IPS-NIHi7 (cell line): ENCODE data around the gene MOSPD2.

ENCODE experiments used
- DNase-seq: peaks from one replicate; pipeline ENCODE4 v3.0.0; 2012; ENCODE audit warnings: mixed read lengths; ENCODE audit errors: extremely low spot score

MOSPD2 gene

DNA sequence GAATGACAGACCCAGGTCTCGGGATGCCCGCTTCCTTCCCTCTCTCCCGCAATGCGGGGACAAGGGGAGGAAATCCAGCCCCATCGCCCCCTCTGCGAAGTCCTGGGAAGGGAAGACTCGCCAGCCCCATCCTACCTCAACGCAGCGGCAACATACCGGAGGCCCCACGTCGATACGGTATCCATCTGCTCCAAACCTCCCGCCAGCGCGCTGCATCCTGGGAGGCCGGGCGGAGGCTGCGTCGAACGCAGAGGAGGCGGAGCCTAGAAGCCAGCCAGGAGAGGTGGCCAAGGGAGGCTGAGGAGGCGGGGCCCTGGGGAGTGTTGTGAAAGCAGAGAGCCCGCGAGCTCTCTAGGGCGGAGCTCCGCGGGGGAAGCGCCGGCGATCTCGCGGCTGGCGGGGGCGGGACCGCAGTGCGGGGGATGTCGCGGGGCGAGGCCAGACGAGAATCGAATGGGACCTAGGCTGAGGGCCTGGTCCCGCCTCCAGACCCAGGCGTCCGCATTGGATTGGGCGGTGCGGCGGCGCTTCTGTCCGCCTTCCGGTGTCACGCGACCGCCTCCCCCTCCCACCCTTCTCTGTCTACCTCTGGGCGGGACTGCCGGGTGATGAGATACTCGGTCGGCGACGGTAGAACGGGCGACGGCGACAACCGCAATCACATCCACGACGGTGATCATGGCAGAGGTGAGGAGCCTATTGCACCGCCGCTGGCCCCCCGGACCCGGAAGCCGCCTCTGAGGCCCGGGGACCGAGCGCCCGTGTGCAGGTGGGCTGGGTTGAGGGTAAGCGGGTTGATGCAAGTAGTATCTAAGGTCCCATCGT, at the start of gene MOSPD2, which contains the start of gene FANCB:
TSS of gene MOSPD2 (plus strand) at position 571 of the 825 bp plus-strand sequence. CDS start at position 679, 108 bp downstream.
TSS of gene FANCB (minus strand) at position 219 of the 825 bp plus-strand sequence. CDS start 7,559 bp downstream, outside the sequence.
- peak; percentile 98 for DNase-seq

DNA sequence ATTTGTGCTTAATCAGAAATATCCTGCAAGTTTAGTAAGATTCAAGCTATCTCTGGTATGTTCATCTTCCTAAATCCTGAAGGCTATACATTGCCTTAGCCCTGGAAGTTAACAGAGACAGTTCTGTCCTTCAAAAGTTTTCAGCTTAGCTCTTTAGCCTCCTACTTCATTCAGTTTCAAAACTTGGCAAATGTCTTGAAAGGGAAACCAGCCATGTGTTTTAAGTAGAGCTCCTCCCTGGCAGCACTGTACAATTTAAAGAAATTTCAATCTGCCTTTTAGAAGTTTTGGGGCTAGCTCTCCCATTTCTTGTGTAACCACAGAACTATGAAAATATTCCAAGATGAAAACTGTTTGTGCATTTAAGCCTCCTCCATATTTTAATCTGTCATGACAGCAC, 47.4 kb upstream of the MOSPD2 start:
- no peak for DNase-seq

DNA sequence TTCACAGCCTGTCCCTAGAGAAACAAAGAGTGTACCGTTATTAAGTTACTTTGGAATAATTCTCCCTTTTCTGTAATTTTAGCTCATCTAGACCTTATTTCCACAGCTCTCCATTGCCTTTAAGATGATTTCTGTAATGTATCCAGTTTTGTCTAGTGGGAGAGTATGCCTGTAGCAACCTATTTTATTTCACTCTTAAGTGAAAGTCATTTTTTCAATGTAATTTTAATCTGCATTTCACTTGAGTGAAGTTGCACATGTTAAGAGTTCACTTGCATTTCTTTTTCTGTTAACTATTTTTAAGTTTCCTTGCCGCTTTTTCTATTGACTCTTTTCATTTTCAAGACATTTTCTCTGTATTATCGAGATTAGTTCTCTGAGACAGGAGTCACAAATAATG, 46.9 kb upstream of the MOSPD2 start:
- no peak for DNase-seq

DNA sequence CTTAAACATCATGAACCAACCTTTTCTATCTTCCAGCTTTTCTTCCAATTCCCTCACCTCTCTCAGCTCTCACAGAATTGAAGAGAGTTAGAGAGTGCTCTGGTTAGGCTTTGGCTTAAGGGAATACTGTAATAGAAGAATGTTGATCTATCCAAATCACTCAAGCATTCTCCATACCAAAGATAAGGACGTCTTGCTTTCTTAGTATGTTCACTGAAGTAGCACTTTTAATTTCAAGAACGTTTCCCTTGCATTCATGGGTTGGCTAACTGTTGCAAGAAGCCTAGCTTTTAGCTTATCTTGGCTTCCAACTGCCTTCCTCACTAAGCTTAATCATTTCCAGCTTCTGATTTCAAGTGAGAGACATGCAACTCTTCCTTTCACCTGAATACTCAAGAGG, 43.6 kb upstream of the MOSPD2 start:
- DNase-seq, result no peak

DNA sequence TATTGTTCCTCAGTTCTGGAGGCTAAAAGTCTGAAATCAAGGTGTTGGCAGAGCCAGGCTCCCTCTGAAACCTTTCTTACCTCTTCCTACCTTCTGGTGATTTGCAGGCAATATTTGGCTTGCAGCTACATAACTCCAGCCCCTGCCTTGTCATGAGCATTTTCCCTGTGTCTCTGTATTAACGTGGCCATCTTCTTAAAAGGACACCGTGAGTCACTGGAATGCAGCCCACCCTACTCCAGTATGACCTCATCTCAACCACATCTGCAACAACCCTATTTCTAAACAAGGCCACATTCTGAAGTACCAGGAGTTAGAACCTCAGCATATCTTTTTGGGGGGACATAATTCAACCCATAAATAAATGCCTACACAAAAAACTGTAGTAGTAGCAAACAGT, 41.1 kb upstream of the MOSPD2 start:
- DNase-seq, result no peak

DNA sequence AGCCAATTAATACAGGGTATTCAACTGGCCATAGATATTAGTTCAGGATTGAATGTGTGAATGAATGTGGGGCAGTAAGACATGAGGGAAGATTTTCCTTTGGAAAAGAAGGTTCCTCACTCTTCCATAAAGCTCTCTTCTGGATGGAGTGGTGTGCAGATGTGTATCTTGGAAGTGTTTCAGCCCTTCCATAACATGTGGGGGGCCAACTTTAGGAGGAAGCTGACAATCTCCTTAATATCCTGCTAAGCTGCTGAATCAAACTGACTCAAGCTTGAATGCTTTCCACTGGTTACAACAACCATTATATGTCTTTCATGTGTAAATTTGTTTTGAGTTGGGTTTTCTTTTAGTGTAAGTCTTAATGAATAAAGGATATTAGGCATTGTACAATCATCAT, 40.6 kb upstream of the MOSPD2 start:
- no peak for DNase-seq

DNA sequence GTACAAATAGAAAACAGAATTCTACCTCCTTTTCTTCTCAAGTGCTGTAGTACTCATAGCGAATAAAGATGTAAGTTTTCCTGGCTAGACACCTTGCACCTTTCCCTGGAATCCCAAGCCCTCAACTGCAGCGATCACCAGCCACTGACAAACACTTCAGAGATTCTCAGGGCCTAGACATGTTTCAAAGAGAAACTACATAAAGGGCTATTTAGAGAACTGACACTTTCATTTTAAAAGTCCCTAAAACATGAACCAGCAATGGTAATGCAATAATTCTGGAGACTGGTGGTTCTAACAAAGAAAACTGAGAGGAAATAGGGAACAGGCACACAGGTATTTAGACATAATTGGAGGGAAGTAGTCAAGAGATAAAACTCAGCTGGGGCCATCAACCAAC, 36.1 kb upstream of the MOSPD2 start:
- DNase-seq, result no peak

DNA sequence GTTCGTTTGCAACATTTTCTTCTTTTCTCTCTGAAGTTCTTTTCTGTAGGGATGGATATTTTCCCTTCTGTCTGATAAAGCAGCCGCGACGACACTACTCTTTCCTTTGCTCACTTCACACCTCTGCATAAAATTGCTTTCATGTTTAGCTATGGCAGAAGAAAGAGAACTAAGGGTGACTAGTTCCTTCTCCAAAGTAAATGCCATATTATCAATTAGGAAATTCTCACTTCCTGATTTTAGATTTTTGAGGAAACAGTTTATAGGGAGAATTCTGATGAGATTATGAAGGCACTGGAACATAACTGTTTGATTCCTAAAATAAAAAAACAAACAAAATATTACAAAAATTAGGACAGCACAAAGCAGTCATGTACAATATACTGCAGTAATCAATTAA, 29.6 kb upstream of the MOSPD2 start:
- DNase-seq, result no peak

DNA sequence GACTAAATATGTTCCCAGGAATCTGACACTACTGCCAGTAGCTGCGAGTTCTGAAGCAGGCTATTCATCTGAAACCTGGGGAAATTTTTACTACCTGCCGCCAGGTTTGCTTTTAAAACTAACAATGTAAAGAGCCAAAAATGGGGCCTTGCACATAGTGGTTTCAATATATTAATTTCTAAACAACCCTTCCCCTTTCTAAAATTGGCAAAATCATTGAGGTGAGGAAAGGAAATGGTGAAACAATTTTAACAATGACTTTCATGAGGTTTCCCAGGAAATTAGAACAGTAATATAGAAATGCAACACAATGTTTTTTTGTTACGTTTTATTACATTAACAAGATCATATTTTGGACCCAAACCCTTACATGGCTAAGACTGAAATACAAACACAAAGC, 21.7 kb upstream of the MOSPD2 start:
- DNase-seq, result no peak

DNA sequence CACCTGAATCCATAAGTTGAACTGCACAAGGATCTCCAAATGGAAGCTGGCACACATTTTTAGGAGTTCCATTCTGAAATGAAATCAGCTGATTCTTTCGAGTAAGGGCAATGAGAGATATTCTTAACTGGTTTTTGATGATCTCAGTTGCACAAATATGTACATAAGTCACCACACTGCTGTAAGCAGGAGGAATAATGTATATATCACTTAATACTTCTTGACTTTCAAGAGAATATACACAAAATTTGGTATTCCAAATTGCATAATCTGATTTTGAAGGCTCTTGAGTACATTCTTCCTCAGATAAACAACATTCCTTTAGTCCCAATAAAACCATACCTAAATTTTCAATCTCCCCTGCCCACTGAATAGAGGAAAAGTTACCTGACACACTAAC, 8.6 kb upstream of the MOSPD2 start:
- no peak for DNase-seq

DNA sequence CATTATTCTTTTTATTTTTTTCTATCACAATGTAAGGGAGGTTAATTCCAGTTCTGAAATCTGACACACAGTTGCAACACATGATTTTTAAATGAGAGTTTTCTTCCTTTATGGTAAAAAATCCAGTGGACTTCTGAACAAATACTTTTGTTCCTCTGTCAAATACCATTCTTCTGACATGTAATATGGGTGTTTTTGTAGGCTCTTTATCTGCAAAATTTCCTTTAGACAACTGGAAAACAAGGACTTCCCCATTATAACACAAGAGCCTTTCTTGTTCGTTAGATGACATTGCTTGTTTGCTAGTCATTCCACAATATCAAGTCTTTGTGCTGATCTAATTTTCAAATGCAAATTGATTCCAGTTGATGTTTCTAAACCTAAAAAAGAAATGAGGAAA, 8.0 kb upstream of the MOSPD2 start:
- no peak for DNase-seq

DNA sequence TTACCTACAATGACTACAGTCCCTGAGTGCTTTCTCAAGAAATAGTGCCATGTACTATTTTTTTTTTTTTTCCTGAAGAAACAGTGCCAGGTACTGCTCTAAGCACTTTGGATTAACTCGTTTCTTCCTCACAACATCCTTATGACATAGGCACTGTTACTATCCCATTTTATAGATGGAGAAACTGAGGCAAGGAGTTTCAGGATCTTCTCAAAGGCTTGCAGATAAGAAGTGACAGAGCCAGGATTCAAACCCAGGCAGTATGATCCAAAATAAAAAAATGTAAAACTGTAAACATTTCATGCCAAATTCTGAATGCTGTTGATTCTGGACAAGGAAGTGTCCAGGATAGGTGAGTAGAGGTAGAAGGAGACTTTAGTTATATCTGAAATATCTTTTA, 1.5 kb upstream of the MOSPD2 start:
- no peak for DNase-seq

DNA sequence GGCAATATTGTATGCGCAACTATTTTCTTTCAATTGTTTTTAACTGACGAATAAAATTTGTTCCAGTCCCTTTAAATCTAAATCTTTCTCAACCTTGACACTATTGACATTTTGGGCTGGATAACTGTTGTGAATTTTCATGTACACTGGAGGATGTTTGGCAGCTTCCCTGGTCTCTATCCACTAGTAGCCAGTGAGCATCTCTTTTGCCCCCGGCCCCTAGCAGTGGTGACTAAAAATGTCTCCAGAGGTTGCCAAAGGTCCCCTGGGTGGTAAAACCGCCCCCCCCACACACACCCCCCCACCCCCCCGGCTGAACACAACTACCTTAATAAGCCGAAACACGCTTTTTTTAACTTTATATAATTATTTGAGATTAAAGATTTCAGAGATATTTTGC, 866 bp upstream of the MOSPD2 start:
- DNase-seq, result no peak

DNA sequence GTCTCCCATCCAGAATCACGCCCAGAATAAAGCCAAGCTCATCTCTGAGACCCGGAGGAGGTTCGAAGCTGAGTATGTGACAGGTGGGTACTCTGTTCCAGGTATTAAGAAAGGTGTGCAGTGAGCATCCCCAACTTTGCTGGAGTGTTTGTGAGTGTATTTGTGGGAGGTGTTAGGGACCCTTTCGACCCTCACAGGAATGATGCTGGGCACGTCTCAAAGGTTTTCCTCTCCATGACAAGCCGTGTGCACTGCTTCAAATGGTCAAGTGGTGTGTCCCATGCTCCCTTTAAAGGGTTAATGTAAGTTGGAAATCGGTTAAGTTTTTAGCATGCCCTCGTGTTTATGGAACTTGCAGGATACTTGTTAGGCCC, 442 bp downstream of the MOSPD2 start:
- no peak for DNase-seq

DNA sequence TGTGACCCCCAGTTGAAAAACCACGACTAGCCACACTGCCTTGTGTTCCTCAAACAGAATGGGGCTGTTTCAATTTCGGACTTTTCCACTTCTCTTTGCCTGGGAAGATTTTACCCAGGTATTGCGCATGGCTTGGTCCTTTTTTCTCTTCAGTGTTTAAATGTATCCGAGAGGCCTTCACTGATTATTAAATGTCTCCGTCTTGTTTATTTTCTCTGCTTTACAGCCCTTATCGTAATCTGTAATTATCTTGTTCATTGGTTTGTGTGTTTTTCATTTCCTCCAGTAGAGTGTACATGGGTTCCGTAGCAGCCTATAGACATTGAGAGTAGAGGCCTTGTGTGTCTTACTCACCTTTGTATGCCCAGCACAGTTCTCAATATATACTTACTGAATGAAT, 2.4 kb downstream of the MOSPD2 start:
- no peak for DNase-seq

DNA sequence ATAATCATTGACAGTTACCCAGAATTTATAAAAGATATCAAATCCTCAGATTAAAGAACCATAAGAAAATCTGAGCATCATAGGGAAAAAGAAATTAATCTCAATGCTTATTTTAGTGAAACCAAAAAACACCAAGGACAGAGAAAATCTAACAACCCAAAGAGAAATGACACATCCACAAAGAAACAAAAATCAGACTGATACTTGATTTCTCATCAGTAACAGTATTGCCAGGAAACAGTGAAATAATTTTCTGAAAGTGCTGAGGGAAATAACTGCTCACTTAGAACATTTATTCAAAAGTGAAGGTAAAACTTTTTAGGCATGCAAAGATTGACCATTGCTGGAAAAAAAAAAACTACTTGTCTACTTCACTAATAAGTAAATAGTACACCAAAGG, 10.6 kb downstream of the MOSPD2 start:
- DNase-seq, result no peak

DNA sequence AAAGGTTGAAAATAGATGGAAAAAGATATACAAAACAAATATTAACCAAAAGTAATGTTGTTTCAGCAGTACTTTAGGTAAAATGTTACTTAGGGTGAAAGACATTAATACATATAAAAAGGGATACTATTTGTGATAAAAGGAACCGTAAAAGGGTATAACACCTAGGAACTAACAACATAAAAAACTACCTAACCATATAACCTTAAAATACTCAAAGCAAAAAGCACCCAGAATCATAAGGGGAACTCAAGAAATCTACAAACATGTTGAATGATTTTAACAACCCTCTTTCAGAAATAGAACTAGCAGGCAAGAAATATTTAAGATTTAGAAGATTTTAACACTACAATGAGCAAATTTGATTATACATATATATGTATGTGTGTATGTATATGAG, 11.5 kb downstream of the MOSPD2 start:
- DNase-seq, result no peak

DNA sequence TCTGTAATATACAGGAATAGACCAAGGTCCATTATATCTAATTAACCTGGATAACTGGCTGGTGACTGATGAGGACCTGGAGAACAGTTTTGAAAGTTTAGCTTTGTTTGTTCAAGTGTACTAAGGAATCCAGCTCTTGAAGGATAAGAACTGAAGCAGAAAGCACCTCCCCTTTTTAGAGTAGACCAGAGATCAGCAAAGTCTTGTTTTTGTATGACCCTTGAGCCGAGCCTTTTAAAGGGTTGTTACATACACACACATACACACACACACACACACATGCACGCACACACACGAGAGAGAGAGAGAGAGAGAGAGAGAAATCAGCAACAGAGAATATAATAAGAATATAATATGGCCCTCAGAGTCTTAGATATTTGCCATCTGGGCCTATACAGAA, 13.0 kb downstream of the MOSPD2 start:
- no peak for DNase-seq

DNA sequence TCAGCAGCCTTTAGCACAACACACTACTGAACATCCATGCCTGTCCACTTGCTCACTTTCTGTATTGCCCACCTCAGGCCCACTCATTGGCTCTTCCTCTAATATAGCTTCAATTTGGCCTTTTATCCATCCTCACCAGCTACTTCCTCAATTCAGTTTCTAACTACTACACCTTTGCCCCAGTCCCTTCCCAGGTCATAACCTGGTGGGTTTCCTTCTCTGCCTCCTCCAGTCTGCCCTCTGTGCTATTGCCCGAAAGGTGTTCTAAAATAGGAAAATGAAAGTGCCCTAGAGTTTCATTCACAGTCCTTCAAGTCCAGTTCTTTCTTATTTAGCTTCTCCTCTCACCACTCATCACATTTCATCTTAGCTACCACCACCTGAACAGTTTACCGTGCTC, 23.1 kb downstream of the MOSPD2 start:
- no peak for DNase-seq

DNA sequence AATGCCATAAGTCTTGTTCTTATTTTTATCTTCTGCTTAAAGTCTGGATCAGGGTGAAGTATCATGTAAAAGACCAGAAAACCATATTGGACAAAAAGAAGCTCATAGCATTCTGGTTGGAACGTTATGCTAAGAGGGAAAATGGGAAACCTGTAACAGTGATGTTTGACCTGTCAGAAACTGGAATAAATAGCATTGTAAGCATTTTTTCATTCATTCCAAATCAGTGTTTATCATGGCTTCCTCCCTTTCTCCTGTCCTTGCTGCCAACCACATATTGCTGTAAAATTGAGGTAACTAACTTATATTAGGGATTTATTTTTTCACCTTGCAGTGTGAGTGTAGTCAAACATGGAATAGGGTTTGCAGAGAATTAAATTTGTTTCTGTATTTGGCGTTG, 23.8 kb downstream of the MOSPD2 start:
- DNase-seq, result no peak

DNA sequence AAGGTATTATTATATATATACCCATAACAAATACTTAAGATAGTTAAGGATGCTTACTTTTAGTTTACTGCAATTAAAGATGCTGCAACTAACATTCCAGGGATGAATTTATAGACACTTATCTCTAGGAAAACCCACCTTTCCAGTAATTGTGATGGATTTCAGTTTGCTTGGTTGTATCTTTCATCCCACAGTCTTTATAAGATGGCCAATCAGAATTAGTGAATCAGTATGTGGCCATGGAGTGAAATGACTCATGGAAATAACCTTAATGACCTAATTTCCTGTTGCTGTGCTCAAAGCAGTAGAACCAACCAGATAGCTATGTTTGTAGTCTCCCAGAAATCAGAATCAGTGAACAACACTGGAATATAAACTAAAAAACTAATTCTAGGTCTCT, 26.4 kb downstream of the MOSPD2 start:
- DNase-seq, result peak; percentile 13

DNA sequence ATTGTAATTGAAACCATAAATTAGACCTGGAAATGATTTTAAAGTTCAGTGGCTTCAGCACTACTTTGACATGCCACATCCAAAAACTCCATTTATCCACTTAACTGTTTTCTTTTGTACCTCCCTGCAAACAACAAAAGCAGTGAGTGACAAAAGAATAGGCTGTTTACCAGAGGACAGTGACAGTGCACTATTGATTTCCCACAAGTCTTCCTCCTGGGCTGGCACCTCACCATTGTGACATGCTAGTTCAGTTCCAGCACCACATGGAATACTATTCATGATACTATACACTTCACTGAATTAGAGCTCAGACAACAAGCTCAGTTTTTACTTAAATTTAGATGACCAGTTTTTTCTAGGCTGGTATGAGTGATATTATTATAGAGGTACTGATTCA, 29.3 kb downstream of the MOSPD2 start:
- DNase-seq, result no peak

DNA sequence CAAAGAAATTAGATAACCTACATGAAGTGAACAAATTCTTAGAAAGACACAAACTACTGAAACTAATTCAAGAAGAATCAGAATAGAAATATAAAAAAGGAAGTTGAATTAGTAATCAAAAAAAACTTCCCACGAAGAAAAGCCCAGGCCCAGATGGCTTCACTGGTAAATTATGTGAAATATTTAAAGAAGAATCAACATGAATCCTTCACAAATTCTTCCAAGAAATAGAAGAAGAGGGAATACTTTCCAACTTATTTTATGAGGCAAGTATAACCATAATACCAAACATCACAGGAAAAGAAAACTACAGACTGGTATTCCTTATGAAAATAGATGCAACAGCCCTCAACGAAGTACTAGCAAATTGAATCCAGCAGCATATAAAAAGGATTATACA, 30.7 kb downstream of the MOSPD2 start:
- no peak for DNase-seq

DNA sequence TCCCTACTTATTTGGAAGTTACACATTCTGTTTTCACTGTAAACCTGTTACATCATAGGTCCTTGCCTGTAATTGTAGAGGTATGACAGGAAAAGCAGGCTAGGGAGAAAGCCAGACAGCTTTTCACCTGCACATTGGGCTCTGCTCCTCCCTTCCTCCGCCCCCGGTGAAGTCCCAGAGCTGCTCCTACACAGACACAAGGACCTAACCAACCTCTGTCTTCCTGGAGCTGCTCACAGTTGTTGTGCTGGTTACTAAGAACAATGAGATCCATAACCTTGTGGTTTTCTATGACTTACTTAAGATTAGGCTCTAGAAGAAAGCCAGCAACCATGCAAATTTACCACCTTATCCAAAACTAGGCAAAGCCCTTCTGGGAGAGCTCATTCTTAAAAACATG, 40.0 kb downstream of the MOSPD2 start:
- no peak for DNase-seq
